H1 (cell line): ENCODE results near the gene POLR3H. TPM values are rescaled to one million over a fixed set of nuclear protein-coding genes. Genes with fewer than 3 reads are reported as not detected.

ENCODE experiments used
- CTCF ChIA-PET: fragments of 300-600 bp; sonication (Branson Sonifier 250); formaldehyde crosslinking; loops from one replicate; lab custom pipeline; 2021; ENCODE audit not compliant: partially characterized antibody; lab: Charles Lee
- POLR2A ChIA-PET: fragments of 300-600 bp; sonication (Branson Sonifier 250); formaldehyde crosslinking; loops from one replicate; lab custom pipeline; 2021; ENCODE audit warnings: inconsistent platforms; ENCODE audit not compliant: partially characterized antibody; lab: Charles Lee
- DNase-seq, 2 experiments: peaks; one replicate each; pipeline versions ENCODE4 v3.0.0 to v3.0.0-alpha.2; 2010 to 2022; ENCODE audit warnings: low spot score in 2 of 2, low read depth in 1 of 2, mixed read lengths in 1 of 2
- FAIRE-seq: peaks from 2 replicates; lab custom pipeline; 2011; peaks lifted over from hg19 to GRCh38; lab: Jason Lieb, UNC
- H2AFZ ChIP-seq: 2 replicates; pipeline ENCODE4 v1.8.1; 2012; ENCODE audit warnings: low read length, inconsistent platforms
- H2AK5ac ChIP-seq: 2 replicates; pipeline ENCODE4 v1.6.1; 2013; ENCODE audit warnings: low read depth, low read length
- H2BK120ac ChIP-seq: replicated peaks from 2 replicates; pipeline ENCODE3; 2013; ENCODE audit warnings: low read depth, low read length, inconsistent platforms
- H2BK12ac ChIP-seq: 2 replicates; pipeline ENCODE4 v1.6.1; 2013; ENCODE audit warnings: low read depth, low read length
- H2BK15ac ChIP-seq: 2 replicates; pipeline ENCODE4 v1.6.1; 2013; ENCODE audit warnings: low read length
- H2BK20ac ChIP-seq: 2 replicates; pipeline ENCODE4 v1.6.1; 2013; ENCODE audit warnings: low read length
- H2BK5ac ChIP-seq: 2 replicates; pipeline ENCODE4 v1.6.1; 2013; ENCODE audit warnings: low read depth, low read length
- H3K14ac ChIP-seq: 2 replicates; pipeline ENCODE4 v1.6.1; 2013; ENCODE audit warnings: inconsistent platforms; ENCODE audit not compliant: insufficient read length
- H3K18ac ChIP-seq: 2 replicates; pipeline ENCODE4 v1.6.1; 2013; ENCODE audit warnings: low read length; ENCODE audit errors: extremely low read depth
- H3K23ac ChIP-seq: 2 replicates; pipeline ENCODE4 v1.6.1; 2013; ENCODE audit warnings: inconsistent platforms; ENCODE audit not compliant: insufficient read length
- H3K23me2 ChIP-seq: 2 replicates; pipeline ENCODE4 v1.6.1; 2013; ENCODE audit warnings: low read depth, low read length
- H3K27ac ChIP-seq: 2 replicates; pipeline ENCODE4 v1.6.1; 2011; ENCODE audit warnings: low read depth, low read length, inconsistent platforms
- H3K27me3 ChIP-seq, 4 experiments: replicated peaks in 1 of 4; 1 replicate in 1 of 4; 2 replicates in 3 of 4; pipeline versions ENCODE4 v1.6.1 to v1.8.1; 2011 to 2013; ENCODE audit warnings: low read length in 3 of 4, mild to moderate bottlenecking in 3 of 4, inconsistent platforms in 2 of 4, mixed read lengths in 2 of 4, moderate library complexity in 1 of 4; ENCODE audit not compliant: control insufficient read depth in 3 of 4, insufficient read depth in 3 of 4; ENCODE audit errors: extremely low read depth in 1 of 4
- H3K36me3 ChIP-seq, 4 experiments: 2 replicates each; pipeline versions ENCODE4 v1.6.1 to v1.8.1; 2011 to 2013; ENCODE audit warnings: mild to moderate bottlenecking in 4 of 4, low read length in 3 of 4, moderate library complexity in 2 of 4, control low read depth in 1 of 4, inconsistent platforms in 1 of 4; ENCODE audit not compliant: insufficient read depth in 4 of 4, control insufficient read depth in 2 of 4
- H3K4ac ChIP-seq: replicated peaks from 2 replicates; pipeline ENCODE3; 2013; ENCODE audit warnings: low read length, low read depth, mixed read lengths, inconsistent platforms; ENCODE audit not compliant: insufficient read length
- H3K4me1 ChIP-seq, 4 experiments: replicated peaks in 1 of 4; 1 replicate in 1 of 4; 2 replicates in 3 of 4; pipeline versions ENCODE4 v1.6.1 to v1.8.1; 2011 to 2013; ENCODE audit warnings: low read length in 3 of 4, inconsistent platforms in 2 of 4, mixed read lengths in 1 of 4; ENCODE audit not compliant: insufficient read depth in 4 of 4, control insufficient read depth in 3 of 4
- H3K4me2 ChIP-seq, 2 experiments: 2 replicates each; pipeline versions ENCODE4 v1.6.1 to v1.8.1; 2011 to 2013; ENCODE audit warnings: low read depth in 2 of 2, low read length in 2 of 2, control low read depth in 1 of 2, inconsistent platforms in 1 of 2, mild to moderate bottlenecking in 1 of 2; ENCODE audit not compliant: insufficient read depth in 1 of 2
- H3K4me3 ChIP-seq, 4 experiments: fragments of 200-600, 300-600 bp in 1 of 4; sonication (generic), shearing (Covaris generic), sonication (Bioruptor Twin) in 1 of 4; 2 replicates each; pipeline versions ENCODE4 v1.5.1 to v1.8.1; 2011 to 2016; ENCODE audit warnings: low read length in 4 of 4, low read depth in 3 of 4, control low read depth in 2 of 4, inconsistent platforms in 2 of 4, mild to moderate bottlenecking in 2 of 4, mixed read lengths in 1 of 4, moderate library complexity in 1 of 4; ENCODE audit not compliant: insufficient read depth in 2 of 4; ENCODE audit errors: extremely low read depth in 1 of 4
- H3K56ac ChIP-seq: replicated peaks from 2 replicates; pipeline ENCODE3; 2013; ENCODE audit warnings: low read depth, mild to moderate bottlenecking, mixed read lengths, low read length, inconsistent platforms; ENCODE audit not compliant: insufficient read length
- H3K79me1 ChIP-seq: 2 replicates; pipeline ENCODE4 v1.6.1; 2013; ENCODE audit warnings: low read depth, low read length, control low read depth
- H3K79me2 ChIP-seq, 2 experiments: 2 replicates each; pipeline versions ENCODE4 v1.6.1 to v1.8.1; 2012 to 2013; ENCODE audit warnings: low read length in 2 of 2, mild to moderate bottlenecking in 2 of 2, inconsistent platforms in 1 of 2; ENCODE audit not compliant: insufficient read depth in 2 of 2, control insufficient read depth in 1 of 2
- H3K9ac ChIP-seq, 4 experiments: replicated peaks in 1 of 4; 1 replicate in 1 of 4; 2 replicates in 3 of 4; pipeline versions ENCODE4 v1.6.1 to v1.8.1; 2011 to 2013; ENCODE audit warnings: low read depth in 3 of 4, low read length in 3 of 4, control low read depth in 2 of 4, mild to moderate bottlenecking in 2 of 4, moderate library complexity in 2 of 4, inconsistent platforms in 1 of 4; ENCODE audit errors: extremely low read depth in 1 of 4
- H3K9me3 ChIP-seq, 2 experiments: 2 replicates each; pipeline versions ENCODE4 v1.6.1 to v1.8.1; 2012 to 2013; ENCODE audit warnings: mild to moderate bottlenecking in 2 of 2, moderate library complexity in 2 of 2, control low read depth in 1 of 2, inconsistent platforms in 1 of 2, low read depth in 1 of 2, low read length in 1 of 2, mixed read lengths in 1 of 2; ENCODE audit not compliant: insufficient read depth in 2 of 2
- H4K20me1 ChIP-seq, 2 experiments: replicated peaks in 1 of 2; 2 replicates each; pipeline versions ENCODE3 to v1.8.1; 2011 to 2013; ENCODE audit warnings: inconsistent platforms in 2 of 2, low read length in 2 of 2, mild to moderate bottlenecking in 1 of 2; ENCODE audit not compliant: insufficient read depth in 2 of 2, control insufficient read depth in 1 of 2
- H4K5ac ChIP-seq: 2 replicates; pipeline ENCODE4 v1.6.1; 2013; ENCODE audit warnings: low read length, low read depth, mixed read lengths, inconsistent platforms; ENCODE audit not compliant: insufficient read length
- H4K8ac ChIP-seq: 2 replicates; pipeline ENCODE4 v1.8.0; 2013; ENCODE audit warnings: mild to moderate bottlenecking, moderate library complexity, low read length, inconsistent platforms; ENCODE audit not compliant: insufficient read depth; ENCODE audit errors: extremely low read depth
- H4K91ac ChIP-seq: replicated peaks from 2 replicates; pipeline ENCODE3; 2013; ENCODE audit warnings: low read length, mixed read lengths, inconsistent platforms; ENCODE audit not compliant: insufficient read length
- CTBP2 ChIP-seq: IDR thresholded peaks from 2 replicates; pipeline ENCODE4 v1.7.0; 2011; ENCODE audit warnings: borderline replicate concordance, mild to moderate bottlenecking, moderate library complexity, mixed read lengths, low read length; ENCODE audit not compliant: insufficient read depth, insufficient read length
- EP300 ChIP-seq, 2 experiments: IDR thresholded peaks; 1 replicate in 1 of 2; 2 replicates in 1 of 2; pipeline ENCODE4 v1.6.1; 2011 to 2012; ENCODE audit warnings: low read depth in 2 of 2, low read length in 2 of 2, mild to moderate bottlenecking in 2 of 2, borderline replicate concordance in 1 of 2, inconsistent platforms in 1 of 2, moderate library complexity in 1 of 2
- GTF2F1 ChIP-seq: IDR thresholded peaks from 2 replicates; pipeline ENCODE4 v1.6.1; 2012; ENCODE audit warnings: low read depth, low read length, improper control_type of control experiment, borderline replicate concordance
- KDM4A ChIP-seq: IDR thresholded peaks from one replicate; pipeline ENCODE4 v1.7.1; 2012; ENCODE audit warnings: low read depth, mild to moderate bottlenecking, moderate library complexity, low read length, inconsistent platforms; ENCODE audit not compliant: severe bottlenecking
- POU5F1 ChIP-seq: IDR thresholded peaks from 2 replicates; pipeline ENCODE4 v1.6.1; 2011; ENCODE audit warnings: low read depth, mild to moderate bottlenecking, low read length, moderate library complexity
- WGBS, 2 experiments: shearing (Covaris generic) in 1 of 2; methylation state at CpG; one replicate each; pipeline versions ENCODE4 v1.1.6 to v1.1.7; 2013 to 2015; ENCODE audit warnings: low lambda C conversion rate in 2 of 2, mixed read lengths in 2 of 2, inconsistent platforms in 1 of 2, low coverage in 1 of 2, missing lambda C conversion rate in 1 of 2; ENCODE audit not compliant: insufficient replicate concordance in 2 of 2, insufficient coverage in 1 of 2, insufficient read length in 1 of 2; ENCODE audit errors: extremely low coverage in 1 of 2, missing lambda C conversion rate in 1 of 2; 5-methylcytosine and 5-hydroxymethylcytosine counted together
- polyA plus RNA-seq, 7 experiments: library from polyadenylated mRNA; depleted of rRNA in 3 of 7; stranded (reverse) in 5 of 7; unstranded in 2 of 7; fragments of >200 nt in 5 of 7; fragments of 200-250 nt in 2 of 7; gene quantifications; 1 replicate in 5 of 7; 2 replicates in 1 of 7; 4 replicates in 1 of 7; pipeline versions ENCODE4 v1.2.1 to v1.2.3, GENCODE V29; 2011 to 2013; ENCODE audit warnings: missing spikeins in 2 of 7, mixed read lengths in 2 of 7
- total RNA-seq: library from RNA; stranded (reverse); fragmentation: NEBNext Ultra II Directional; extraction: Animal tissue kit (Norgen Biotek cat#: 25700); gene quantifications from 2 replicates; pipeline ENCODE4 v1.2.1, GENCODE V29; 2021
- TF ChIP-seq, protein P1 (sequence below), 3 experiments: IDR thresholded peaks; 1 replicate in 2 of 3; 2 replicates in 1 of 3; pipeline versions ENCODE4 v1.5.1 to v1.6.1; 2011; ENCODE audit warnings: low read length in 3 of 3, mild to moderate bottlenecking in 3 of 3, inconsistent platforms in 2 of 3, low read depth in 1 of 3, moderate library complexity in 1 of 3; ENCODE audit not compliant: insufficient read depth in 1 of 3; ENCODE audit errors: control extremely low read depth in 1 of 3

POLR3H gene
- total and polyA plus RNA-seq, 2 of the 8 experiments (the other 6 are each of a cell fraction or from before 2014, with no cell fraction given), result 29.7 to 39.2 TPM

DNA sequence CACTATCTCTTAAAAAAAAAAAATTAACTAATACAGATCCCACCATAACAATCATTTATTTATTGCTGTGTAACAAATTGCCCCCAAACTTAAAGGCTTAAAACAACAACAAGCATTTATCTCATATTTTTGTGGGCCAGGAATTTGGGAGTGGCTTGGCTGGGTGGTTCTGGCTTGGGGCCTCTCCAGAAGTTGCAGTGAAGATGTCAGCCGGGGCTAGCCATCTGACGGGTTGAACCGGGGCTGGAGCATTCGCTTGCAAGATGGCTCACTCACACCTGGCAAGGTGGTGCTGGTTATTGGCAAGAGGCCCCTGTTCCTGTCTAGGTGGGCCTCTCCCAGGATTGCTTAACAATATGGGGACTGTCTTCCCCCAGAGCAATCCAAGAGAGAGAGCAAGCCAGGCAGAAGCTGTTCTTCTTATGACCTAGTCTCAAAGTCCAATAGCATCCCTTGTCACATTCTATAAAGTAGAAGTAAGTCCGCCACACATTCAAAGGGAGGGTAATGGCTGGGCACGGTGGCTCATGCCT, 45.9 kb downstream of the POLR3H start:
- 90% methylated on average over 6 of the region's 6 CpGs; no CpG with 5 or more reads in 1 of the 2 experiments for WGBS, 2 experiments
- H2BK20ac ChIP-seq, result no peak overlapping the region
- H2BK15ac ChIP-seq, result no peak overlapping the region
- no peak overlapping the region for H3K4ac ChIP-seq
- H4K5ac ChIP-seq, result no peak overlapping the region
- no peak overlapping the region for H2BK120ac ChIP-seq
- no peak overlapping the region for H3K56ac ChIP-seq
- H3K4me3 ChIP-seq, result no peak overlapping the region
- no peak overlapping the region for H4K8ac ChIP-seq
- H3K36me3 ChIP-seq, result peaks cover 0 to 11% (median 3%) of the 10 kb centered on the region in 4 experiments; a peak in 4 of 8 replicates
- no peak overlapping the region for H3K27ac ChIP-seq
- H3K9me3 ChIP-seq, result no peaks in the 10 kb centered on the region
- H3K4me1 ChIP-seq, result no peaks in the 10 kb centered on the region
- no peak overlapping the region for H3K4me2 ChIP-seq
- H3K79me2 ChIP-seq, result peaks cover 0 to 18% of the 10 kb centered on the region in 2 experiments; a peak in 3 of 4 replicates
- no peak overlapping the region for H3K18ac ChIP-seq
- H3K23me2 ChIP-seq, result no peaks in the 10 kb centered on the region
- ChIA-PET CTCF (interaction anchor here (0.8 to 17.6 kb wide), 6 partner anchors 10 to 117 kb away, joined by 3 to 218 read pairs (median 5); partner anchors contain the start of gene TEF), POLR2A (interaction anchor here (0.8 to 4.6 kb wide), 8 partner anchors 12 to 52 kb away, joined by 3 to 26 read pairs (median 4); partner anchors contain the start of genes ACO2, PHF5A and TOB2)
- no peak overlapping the region for H4K91ac ChIP-seq
- no peak for FAIRE-seq
- no peak overlapping the region for H3K14ac ChIP-seq
- no peak overlapping the region for H2BK12ac ChIP-seq
- H3K79me1 ChIP-seq, result peaks cover 6% of the 10 kb centered on the region
- no peaks in the 10 kb centered on the region for H3K27me3 ChIP-seq
- H4K20me1 ChIP-seq, result peaks cover 2 to 14% of the 10 kb centered on the region in 2 experiments
- no peak overlapping the region for H2AK5ac ChIP-seq
- DNase-seq, result no peak
- H2BK5ac ChIP-seq, result no peak overlapping the region
- H3K9ac ChIP-seq, result no peak overlapping the region
- TF ChIP-seq EP300 (IDR thresholded peaks at IDR 0.05; ENCODE audit: borderline replicate concordance in 1 of 2, low read depth in 2 of 2, low read length in 2 of 2), result no peak
- TF ChIP-seq KDM4A, result no peak
- TF ChIP-seq, protein P1, sequence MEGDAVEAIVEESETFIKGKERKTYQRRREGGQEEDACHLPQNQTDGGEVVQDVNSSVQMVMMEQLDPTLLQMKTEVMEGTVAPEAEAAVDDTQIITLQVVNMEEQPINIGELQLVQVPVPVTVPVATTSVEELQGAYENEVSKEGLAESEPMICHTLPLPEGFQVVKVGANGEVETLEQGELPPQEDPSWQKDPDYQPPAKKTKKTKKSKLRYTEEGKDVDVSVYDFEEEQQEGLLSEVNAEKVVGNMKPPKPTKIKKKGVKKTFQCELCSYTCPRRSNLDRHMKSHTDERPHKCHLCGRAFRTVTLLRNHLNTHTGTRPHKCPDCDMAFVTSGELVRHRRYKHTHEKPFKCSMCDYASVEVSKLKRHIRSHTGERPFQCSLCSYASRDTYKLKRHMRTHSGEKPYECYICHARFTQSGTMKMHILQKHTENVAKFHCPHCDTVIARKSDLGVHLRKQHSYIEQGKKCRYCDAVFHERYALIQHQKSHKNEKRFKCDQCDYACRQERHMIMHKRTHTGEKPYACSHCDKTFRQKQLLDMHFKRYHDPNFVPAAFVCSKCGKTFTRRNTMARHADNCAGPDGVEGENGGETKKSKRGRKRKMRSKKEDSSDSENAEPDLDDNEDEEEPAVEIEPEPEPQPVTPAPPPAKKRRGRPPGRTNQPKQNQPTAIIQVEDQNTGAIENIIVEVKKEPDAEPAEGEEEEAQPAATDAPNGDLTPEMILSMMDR (IDR thresholded peaks at IDR 0.05; ENCODE audit: control extremely low read depth in 1 of 3, insufficient read depth in 1 of 3, low read depth in 1 of 3, low read length in 3 of 3), result no peak
- no peak for TF ChIP-seq POU5F1
- no peak for TF ChIP-seq CTBP2
- TF ChIP-seq GTF2F1, result no peak
- no peak overlapping the region for H3K23ac ChIP-seq
- no peak overlapping the region for H2AFZ ChIP-seq
